ENCODE measurements around the gene EZH2. TPM values are rescaled to one million over a fixed set of nuclear protein-coding genes. Genes with fewer than 3 reads are reported as not detected.

EZH2 gene
- 17.6 to 21.4 TPM (median 21.0 TPM) in 5 replicates for total RNA-seq (2022; extraction: Qiagen RNA extraction)

DNA sequence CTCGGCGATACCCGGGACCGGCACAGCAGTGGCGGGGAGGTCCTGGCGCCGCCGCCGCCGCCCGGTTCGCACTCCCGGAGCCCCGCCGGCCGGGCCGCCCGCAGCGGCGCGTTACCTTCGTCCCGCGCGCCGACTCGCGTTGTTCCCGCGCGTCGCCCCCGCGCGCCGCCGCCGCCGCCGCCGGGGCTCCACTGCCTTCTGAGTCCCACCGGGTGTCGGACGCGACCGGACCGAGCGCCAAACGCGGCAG, at the start of gene EZH2:
EZH2 (minus strand) TSS at position 243 of the 250 bp plus-strand sequence. CDS start 36,993 bp downstream, outside the sequence.

Other genes with a start within 250 kb of the EZH2 start
- gene CUL1, start 185.4 kb downstream of the EZH2 start, total RNA-seq (2022; extraction: Qiagen RNA extraction) = 50.4 to 59.2 TPM (median 57.2 TPM) in 5 replicates
- gene PDIA4, start 144.2 kb upstream of the EZH2 start, total RNA-seq (2022; extraction: Qiagen RNA extraction) = 179 to 198 TPM (median 189 TPM) in 5 replicates
- gene ZNF786, start 206.4 kb upstream of the EZH2 start, total RNA-seq (2022; extraction: Qiagen RNA extraction) = 5.0 to 6.9 TPM (median 6.5 TPM) in 5 replicates
- 1.1 to 1.9 TPM (median 1.5 TPM) in 5 replicates for gene ZNF425, start 242.0 kb upstream of the EZH2 start, total RNA-seq (2022; extraction: Qiagen RNA extraction)